Dedifferentiated amniotic fluid mesenchymal stem cell (primary cell): ENCODE data around the gene ASPG.

Experiments used
- DNase-seq: peaks from one replicate; pipeline ENCODE4 v3.0.0-alpha.2; 2016; ENCODE audit errors: extremely low spot score

Gene ASPG

DNA sequence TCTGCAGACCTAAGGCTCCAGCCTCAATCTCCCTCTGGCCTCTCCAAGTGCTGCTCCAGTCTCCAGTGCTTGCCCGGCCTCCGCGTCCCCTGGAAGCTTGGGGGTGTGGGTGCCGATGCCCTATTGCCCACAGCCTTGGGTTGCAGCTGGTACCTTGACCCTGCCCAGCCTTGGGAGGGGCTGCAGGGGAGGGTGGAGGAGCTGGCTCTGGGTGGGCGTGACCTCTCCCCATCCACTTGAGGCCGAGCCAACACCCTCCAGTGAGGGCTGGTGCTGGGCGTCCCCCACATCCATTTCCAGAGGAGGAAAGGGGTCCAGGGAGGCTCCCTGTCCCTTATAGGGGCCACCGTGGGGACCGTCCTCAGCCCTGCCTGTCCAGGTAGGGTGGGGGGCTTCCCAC lies 77.0 kb downstream of the ASPG start:
- no peak for DNase-seq

- no peak for DNase-seq
Measured at GRCh38 chr14:104163541-104163940, 78.0 kb downstream of the ASPG start.

- no peak for DNase-seq
Measured at GRCh38 chr14:104164041-104164440, 78.5 kb downstream of the ASPG start.

GRCh38 chr14:104164512-104164911 lies 79.0 kb downstream of the ASPG start:
- DNase-seq = no peak
